Medulla oblongata (tissue), 1 donor: ENCODE data around the gene GSN.
"Not testable (repeated sequence)": the region's sequence is repeated elsewhere in the genome, so short reads cannot be mapped to it uniquely, and the experiment has no call there.

ENCODE experiments used
- DNase-seq: peaks from one replicate; pipeline ENCODE4 v3.0.0-alpha.2; 2015; ENCODE audit errors: extremely low spot score

GSN gene

GRCh38 chr9:121288673-121289025 lies 20.7 kb downstream of the GSN start:
- no peak for DNase-seq

GRCh38 chr9:121289026-121289771 lies 21.2 kb downstream of the GSN start:
- DNase-seq, result peak; percentile 84

- no peak for DNase-seq
These were observed 21.9 kb downstream of the GSN start for GRCh38 chr9:121289772-121290370.

GRCh38 chr9:121291536-121291935 lies 23.6 kb downstream of the GSN start:
- DNase-seq, result not testable (repeated sequence)

- DNase-seq, result no peak
These were observed 24.1 kb downstream of the GSN start for GRCh38 chr9:121292051-121292450.

- DNase-seq, result peak; percentile 88
These were observed 24.9 kb downstream of the GSN start for GRCh38 chr9:121292801-121293241.

GRCh38 chr9:121294151-121294743 lies 26.3 kb downstream of the GSN start:
- no peak for DNase-seq

- DNase-seq, result peak; percentile 88
These were observed 27.1 kb downstream of the GSN start for GRCh38 chr9:121294866-121295661.

- no peak for DNase-seq
These were observed 27.8 kb downstream of the GSN start for GRCh38 chr9:121295662-121296191.

- no peak for DNase-seq
These were observed 28.5 kb downstream of the GSN start for GRCh38 chr9:121296213-121297127.

- no peak for DNase-seq
These were observed 29.4 kb downstream of the GSN start for GRCh38 chr9:121297389-121297788.

- DNase-seq, result no peak
These were observed 30.1 kb downstream of the GSN start for GRCh38 chr9:121298016-121298538.

GRCh38 chr9:121298689-121299466 lies 30.9 kb downstream of the GSN start:
- no peak for DNase-seq

- no peak for DNase-seq
These were observed 31.7 kb downstream of the GSN start for GRCh38 chr9:121299467-121300282.

- no peak for DNase-seq
These were observed 32.5 kb downstream of the GSN start for GRCh38 chr9:121300283-121301119.

- DNase-seq, result no peak
These were observed 33.9 kb downstream of the GSN start for GRCh38 chr9:121301881-121302286.

- DNase-seq, result no peak
These were observed 34.4 kb downstream of the GSN start for GRCh38 chr9:121302341-121302740.

GRCh38 chr9:121302786-121303185 lies 34.8 kb downstream of the GSN start:
- no peak for DNase-seq
